Kidney (tissue), 14 donors: Measurements from ENCODE around the gene ARHGAP27. TPM values are rescaled to one million over a fixed set of nuclear protein-coding genes. Genes with fewer than 3 reads are reported as not detected.

Source experiments
- DNase-seq, 5 donors: peaks; one replicate each; pipeline ENCODE4 v3.0.0-alpha.2; 2013 to 2020
- FAIRE-seq: peaks from 2 replicates; lab custom pipeline; 2012; peaks lifted over from hg19 to GRCh38; lab: Jason Lieb, UNC
- H3K27ac ChIP-seq, 2 donors: one replicate each; pipeline ENCODE4 v1.7.0; 2013; ENCODE audit warnings: low read depth in 2 of 2, low read length in 2 of 2, inconsistent platforms in 1 of 2
- H3K27me3 ChIP-seq: one replicate; pipeline ENCODE4 v1.7.1; 2013; ENCODE audit warnings: low read length, inconsistent platforms; ENCODE audit not compliant: control insufficient read depth, insufficient read depth
- H3K36me3 ChIP-seq, 3 donors: one replicate each; pipeline versions ENCODE4 v1.7.0 to v1.7.1; 2013; ENCODE audit warnings: low read length in 3 of 3, control low read depth in 1 of 3, inconsistent platforms in 1 of 3; ENCODE audit not compliant: insufficient read depth in 3 of 3, control insufficient read depth in 2 of 3
- H3K4me1 ChIP-seq, 3 donors: one replicate each; pipeline versions ENCODE4 v1.7.0 to v1.7.1; 2013; ENCODE audit warnings: low read length in 3 of 3, inconsistent platforms in 1 of 3, low read depth in 1 of 3; ENCODE audit not compliant: control insufficient read depth in 2 of 3, insufficient read depth in 2 of 3
- H3K4me3 ChIP-seq, 3 donors: one replicate each; pipeline versions ENCODE4 v1.7.0 to v1.8.1; 2013; ENCODE audit warnings: low read length in 3 of 3, control low read depth in 1 of 3, inconsistent platforms in 1 of 3
- H3K9ac ChIP-seq, 3 donors: one replicate each; pipeline versions ENCODE4 v1.7.0 to v1.7.1; 2013; ENCODE audit warnings: low read length in 3 of 3, control low read depth in 1 of 3, inconsistent platforms in 1 of 3
- H3K9me3 ChIP-seq, 3 donors: one replicate each; pipeline versions ENCODE4 v1.7.0 to v1.7.1; 2013; ENCODE audit warnings: low read length in 3 of 3, control low read depth in 1 of 3, inconsistent platforms in 1 of 3; ENCODE audit not compliant: control insufficient read depth in 2 of 3, insufficient read depth in 1 of 3
- intact Hi-C: fragments of 100-400 bp; cut with DNase I; formaldehyde crosslinking; loops from one replicate; pipeline ENCODE4 v1.11.1; 2022
- polyA plus RNA-seq: library from polyadenylated mRNA; stranded (reverse); fragments of 350-450 nt; fragmentation: Illumina TruSeq; extraction: RNeasy Lipid Tissue Mini Kit (QIAGEN cat#74804); gene quantifications from one replicate; pipeline ENCODE4 v1.2.3, GENCODE V29; 2014; ENCODE audit warnings: low read depth, low replicate concordance; ENCODE audit not compliant: insufficient read depth
- total RNA-seq: library from RNA; stranded (reverse); fragmentation: NEBNext Ultra II Directional; extraction: Animal tissue kit (Norgen Biotek cat#: 25700); gene quantifications from one replicate; pipeline ENCODE4 v1.2.1, GENCODE V29; 2021
- TF ChIP-seq, protein P1 (sequence below): IDR thresholded peaks from 3 replicates; pipeline ENCODE4 v1.5.1; 2012; ENCODE audit warnings: mild to moderate bottlenecking, moderate library complexity, borderline replicate concordance; ENCODE audit not compliant: insufficient read depth; ENCODE audit errors: extremely low read depth
- donor health status: control.
- donor health status: control.
- donor health status: control.
- donor health status: control.
- donor health status: control.
- donor health status: DM: yes; HTN: yes; CAD: no.
- donor health status: Normal renal cell carcinoma (clear cell type).

The ARHGAP27 gene
- total and polyA plus RNA-seq, 2 donors from 2014 or later, result 13.3 to 57.2 TPM

DNA sequence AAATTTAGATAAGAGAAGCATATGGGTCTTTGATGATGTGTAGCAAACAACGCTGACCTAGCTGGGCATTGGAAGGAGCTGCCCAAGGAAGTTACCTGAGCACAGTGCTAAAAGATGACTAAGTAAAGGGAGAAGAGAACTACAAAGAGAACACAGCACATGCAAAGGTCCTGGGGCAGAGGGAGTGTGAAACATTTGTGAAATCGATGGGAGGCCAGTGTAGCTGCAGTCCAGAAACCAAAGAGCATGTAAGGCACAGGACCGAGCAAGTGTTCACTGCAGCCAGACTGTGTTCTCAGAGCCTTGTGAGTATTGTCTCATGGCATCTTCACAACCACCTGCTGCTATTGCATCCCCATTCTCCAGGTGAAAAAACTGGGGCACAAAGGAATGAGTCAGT lies 44.9 kb downstream of the ARHGAP27 start:
- no peak overlapping the region for H3K4me3 ChIP-seq
- FAIRE-seq (no peak), DNase-seq (no peak)
- H3K9ac ChIP-seq, result no peak overlapping the region
- H3K4me1 ChIP-seq, result peaks cover 0 to 3% (median 0%) of the 10 kb centered on the region in 3 donors
- TF ChIP-seq, protein P1, sequence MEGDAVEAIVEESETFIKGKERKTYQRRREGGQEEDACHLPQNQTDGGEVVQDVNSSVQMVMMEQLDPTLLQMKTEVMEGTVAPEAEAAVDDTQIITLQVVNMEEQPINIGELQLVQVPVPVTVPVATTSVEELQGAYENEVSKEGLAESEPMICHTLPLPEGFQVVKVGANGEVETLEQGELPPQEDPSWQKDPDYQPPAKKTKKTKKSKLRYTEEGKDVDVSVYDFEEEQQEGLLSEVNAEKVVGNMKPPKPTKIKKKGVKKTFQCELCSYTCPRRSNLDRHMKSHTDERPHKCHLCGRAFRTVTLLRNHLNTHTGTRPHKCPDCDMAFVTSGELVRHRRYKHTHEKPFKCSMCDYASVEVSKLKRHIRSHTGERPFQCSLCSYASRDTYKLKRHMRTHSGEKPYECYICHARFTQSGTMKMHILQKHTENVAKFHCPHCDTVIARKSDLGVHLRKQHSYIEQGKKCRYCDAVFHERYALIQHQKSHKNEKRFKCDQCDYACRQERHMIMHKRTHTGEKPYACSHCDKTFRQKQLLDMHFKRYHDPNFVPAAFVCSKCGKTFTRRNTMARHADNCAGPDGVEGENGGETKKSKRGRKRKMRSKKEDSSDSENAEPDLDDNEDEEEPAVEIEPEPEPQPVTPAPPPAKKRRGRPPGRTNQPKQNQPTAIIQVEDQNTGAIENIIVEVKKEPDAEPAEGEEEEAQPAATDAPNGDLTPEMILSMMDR, result no peak
- no peaks in the 10 kb centered on the region for H3K36me3 ChIP-seq
- no peaks in the 10 kb centered on the region for H3K27me3 ChIP-seq
- H3K9me3 ChIP-seq, result no peaks in the 10 kb centered on the region
- intact Hi-C loops, result loop anchor here (5.0 to 10.0 kb wide), 2 partner anchors 105 to 163 kb away; partner anchors contain the start of gene FMNL1
- no peak overlapping the region for H3K27ac ChIP-seq

DNA sequence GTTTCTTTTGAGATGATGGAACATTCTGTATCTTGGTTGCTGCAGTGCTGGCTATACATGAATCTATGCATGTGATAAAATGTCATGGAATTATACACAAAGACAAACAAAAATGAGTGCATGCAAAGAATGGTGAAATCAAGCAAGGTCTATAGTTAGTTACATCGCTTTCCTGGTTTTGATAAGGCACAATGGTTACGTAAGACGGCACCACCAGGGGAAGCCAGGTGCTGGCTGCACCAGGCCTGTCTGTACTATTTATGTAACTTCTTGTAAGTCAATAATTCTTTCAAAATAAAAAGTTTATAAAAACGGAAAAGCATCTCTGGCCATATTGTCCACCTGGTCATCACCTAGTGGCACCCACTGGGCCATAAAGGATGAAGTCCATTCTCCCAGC lies 46.5 kb downstream of the ARHGAP27 start:
- intact Hi-C loops, result loop anchor here (5.0 to 10.0 kb wide), 2 partner anchors 104 to 161 kb away; partner anchors contain the start of gene FMNL1
- DNase-seq, result no peak
- Histone ChIP-seq H3K36me3 (no peaks in the 10 kb centered on the region), H3K27ac (no peak overlapping the region), H3K9me3 (no peaks in the 10 kb centered on the region), H3K4me1 (peaks cover 0 to 3% (median 0%) of the 10 kb centered on the region in 3 donors), H3K27me3 (no peaks in the 10 kb centered on the region), H3K4me3 (no peak overlapping the region), H3K9ac (no peak overlapping the region)
- FAIRE-seq, result no peak
- TF ChIP-seq, protein P1, result no peak

DNA sequence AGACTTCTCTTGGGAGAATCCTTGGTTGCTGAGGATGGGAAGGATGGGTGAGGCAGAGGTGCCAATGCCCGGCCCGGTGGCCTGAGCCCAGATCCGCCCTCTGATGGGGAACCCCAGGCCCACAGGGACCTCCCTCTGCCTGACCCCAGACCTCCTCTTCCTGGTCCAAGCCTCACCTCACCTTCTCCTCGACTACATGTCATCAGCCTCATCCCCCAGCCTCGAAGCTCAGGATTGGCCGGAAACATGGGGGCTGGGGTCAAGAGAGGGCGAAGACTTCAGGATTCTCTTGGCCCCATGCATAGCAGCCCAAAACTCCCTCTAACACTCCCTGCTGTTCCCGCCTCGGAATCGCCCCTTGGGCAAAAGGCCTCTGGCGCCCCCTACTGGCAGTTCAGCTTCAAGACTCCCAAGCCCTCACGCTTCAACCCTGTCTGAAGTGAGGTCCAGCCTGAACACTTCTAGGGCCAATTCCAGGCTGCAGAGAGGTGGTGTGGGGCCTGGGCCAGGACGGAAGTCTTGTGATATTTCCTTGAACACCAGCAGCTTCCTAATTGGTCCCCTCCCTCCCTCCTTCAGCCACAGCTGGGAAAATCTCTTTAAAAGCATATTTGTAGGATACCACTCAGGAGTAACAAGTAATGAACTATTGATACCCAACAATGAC lies 47.2 kb downstream of the ARHGAP27 start:
- no peaks in the 10 kb centered on the region for H3K36me3 ChIP-seq
- peaks cover 0 to 3% (median 0%) of the 10 kb centered on the region in 3 donors for H3K4me1 ChIP-seq
- H3K9ac ChIP-seq, result no peak overlapping the region
- no peak overlapping the region for H3K27ac ChIP-seq
- intact Hi-C loops, result loop anchor here (5.0 to 10.0 kb wide), 2 partner anchors 103 to 161 kb away; partner anchors contain the start of gene FMNL1
- H3K4me3 ChIP-seq, result no peak overlapping the region
- no peak for FAIRE-seq
- no peaks in the 10 kb centered on the region for H3K9me3 ChIP-seq
- DNase-seq, result peak; percentile 86 to 94 (median 88)
- no peaks in the 10 kb centered on the region for H3K27me3 ChIP-seq
- TF ChIP-seq, protein P1, result peak; percentile 98
